Caki2 (cell line): Measurements from ENCODE around the gene RNF182. TPM values are rescaled to one million over a fixed set of nuclear protein-coding genes. Genes with fewer than 3 reads are reported as not detected.
"Not testable (repeated sequence)": the region's sequence is repeated elsewhere in the genome, so short reads cannot be mapped to it uniquely, and the experiment has no call there.

Experiments
- DNase-seq: peaks from one replicate; pipeline ENCODE4 v3.0.0-alpha.2; 2015; ENCODE audit warnings: low read depth
- in situ Hi-C: cut with HindIII; loops from 2 replicates; pipeline ENCODE4 v1.10.0; 2016; ENCODE audit warnings: low sequenced_read_pairs, low pct_unique_long_range_greater_than_20kb, mixed read lengths
- total RNA-seq: library from RNA; depleted of rRNA; stranded (reverse); fragments of >200 nt; shearing (Covaris generic); gene quantifications from 2 replicates; pipeline ENCODE4 v1.2.3, GENCODE V29; 2014; ENCODE audit warnings: low replicate concordance; rRNA removed

The RNF182 gene
- total RNA-seq, 1 experiment from 2014 or later, result 0.10 TPM

GRCh38 chr6:14017626-14018475, 93.1 kb downstream of the RNF182 start:
- in situ Hi-C loops, result no loop called here
- DNase-seq, result no peak

GRCh38 chr6:14018559-14018958, 93.8 kb downstream of the RNF182 start:
- DNase-seq, in situ Hi-C loops: not testable (repeated sequence)

GRCh38 chr6:14020551-14020950, 95.8 kb downstream of the RNF182 start:
- in situ Hi-C loops, result no loop called here

DNA sequence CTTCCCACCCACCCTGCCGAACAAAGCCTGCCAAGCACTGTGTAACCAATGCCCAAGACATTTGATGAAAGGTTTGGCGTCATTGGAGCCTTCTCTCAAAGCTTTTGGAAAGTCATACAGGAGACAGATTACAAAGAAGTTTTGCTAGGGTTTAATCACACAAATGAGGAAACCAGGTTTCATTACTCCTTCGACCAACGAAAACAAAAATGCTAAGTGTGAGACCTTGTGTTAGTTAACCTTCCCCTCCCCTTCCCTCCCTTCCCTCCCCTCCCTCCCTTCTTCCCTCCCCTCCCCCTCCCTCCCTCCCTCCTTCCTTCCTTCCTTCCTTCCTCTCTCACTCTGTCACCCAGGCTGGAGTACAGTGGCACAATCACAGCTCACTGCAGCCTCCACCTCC, 96.7 kb downstream of the RNF182 start:
- in situ Hi-C loops, result no loop called here
- DNase-seq, result no peak

More at GRCh38 chr6:14020551-14020950, 95.8 kb downstream of the RNF182 start:
- no peak for DNase-seq

GRCh38 chr6:14022673-14023072, 97.9 kb downstream of the RNF182 start:
- in situ Hi-C loops, result no loop called here
- no peak for DNase-seq

- DNase-seq, result no peak
- in situ Hi-C loops, result no loop called here
Observed at GRCh38 chr6:14023855-14024254, 99.1 kb downstream of the RNF182 start.

DNA sequence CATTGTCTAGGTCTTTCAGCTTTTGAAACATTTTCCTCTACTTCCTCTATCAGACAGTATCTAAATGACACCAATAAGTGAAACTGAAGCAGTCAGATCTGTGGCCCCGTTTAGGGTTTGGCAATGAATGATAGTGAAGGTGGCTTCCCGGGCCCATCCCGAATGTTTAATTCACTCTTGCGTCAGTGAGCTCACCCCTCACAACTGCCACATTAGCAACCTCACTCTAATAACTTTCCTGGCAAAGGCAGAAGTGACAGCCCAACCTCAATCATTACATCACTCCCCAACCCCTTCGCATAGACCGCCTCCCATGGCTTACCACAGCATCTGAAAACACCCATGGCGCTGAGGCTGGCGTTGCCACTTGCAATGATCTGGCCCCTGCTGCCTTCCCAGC, 100.4 kb downstream of the RNF182 start:
- in situ Hi-C loops, result no loop called here
- DNase-seq, result no peak

DNA sequence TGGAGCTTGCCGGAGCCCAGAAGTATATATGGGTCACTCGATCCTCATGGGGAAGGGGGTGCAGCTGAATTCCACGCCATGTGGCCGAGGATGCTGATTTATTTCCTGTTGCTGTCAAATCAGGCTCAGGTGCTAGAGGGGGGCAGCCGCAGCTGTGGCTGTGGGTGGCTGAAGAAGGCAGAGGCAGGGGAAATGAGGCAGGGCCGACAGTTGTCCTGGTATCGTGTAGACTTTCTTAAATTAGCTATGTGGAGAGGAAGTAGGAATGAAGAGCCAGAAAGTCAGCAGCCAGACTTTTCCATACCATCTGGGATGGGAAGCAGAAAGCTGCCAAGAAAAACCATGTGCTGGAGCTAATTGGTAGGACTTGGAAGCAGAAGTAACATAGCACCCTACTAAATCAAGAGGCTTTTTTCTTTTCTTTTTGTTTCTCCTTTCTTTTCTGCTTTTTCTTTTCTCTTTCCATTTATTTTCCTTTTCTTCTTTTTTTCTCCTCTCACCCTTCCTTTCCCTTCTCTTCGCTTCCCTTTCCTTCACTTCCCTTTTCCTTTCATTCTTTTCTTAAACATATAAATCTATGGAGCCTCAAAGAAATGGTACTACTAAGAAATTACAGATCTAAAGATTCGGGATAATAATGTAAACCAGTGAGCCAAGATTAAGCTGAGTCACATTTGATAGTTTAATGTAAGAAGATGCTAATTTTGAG, 102.2 kb downstream of the RNF182 start:
- in situ Hi-C loops, result no loop called here
- DNase-seq, result no peak

DNA sequence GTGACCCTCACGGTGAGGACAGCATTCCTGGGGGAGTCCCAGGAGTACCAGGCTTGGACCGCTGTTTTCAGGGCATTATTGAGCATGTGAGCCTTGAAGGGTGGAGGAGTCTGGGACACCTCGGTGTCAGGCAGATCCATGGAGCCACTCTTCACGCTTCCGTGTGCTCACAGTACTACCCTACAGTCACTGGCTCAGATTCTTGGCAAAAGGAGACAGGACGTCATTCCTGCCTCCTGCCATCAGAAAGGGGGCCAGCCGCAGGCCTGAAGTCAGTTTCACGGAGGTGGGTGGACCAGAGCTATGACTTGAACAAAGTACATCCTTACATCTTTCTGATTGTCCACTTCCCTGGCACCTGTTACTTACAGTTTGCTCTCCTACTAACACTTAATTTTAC, 103.9 kb downstream of the RNF182 start:
- DNase-seq, result no peak
- in situ Hi-C loops, result no loop called here

GRCh38 chr6:14029605-14030004, 104.9 kb downstream of the RNF182 start:
- no peak for DNase-seq
- in situ Hi-C loops, result no loop called here

Other genes with a start within 250 kb of the RNF182 start
- gene RANBP9, start 213.1 kb upstream of the RNF182 start, total RNA-seq, result 16.4 and 27.6 TPM in 2 replicates
- 21.6 and 26.5 TPM in 2 replicates for gene MCUR1, start 110.4 kb upstream of the RNF182 start, total RNA-seq
- 10.5 and 16.7 TPM in 2 replicates for gene CD83, start 192.8 kb downstream of the RNF182 start, total RNA-seq